ENCODE results near the gene NMNAT2. TPM values are rescaled to one million over a fixed set of nuclear protein-coding genes. Genes with fewer than 3 reads are reported as not detected.
A peak's percentile ranks its signal among the peaks of the same experiment; 100 is the strongest.

NMNAT2 gene
- total and polyA plus RNA-seq, 10 of the 15 experiments (the other 5 are each of a cell fraction or from before 2014, with no cell fraction given) = 0.02 to 2.0 (median 0.60) TPM

GRCh38 chr1:183251101-183251958 lies 166.8 kb downstream of the NMNAT2 start:
- Histone ChIP-seq H3K27me3 (replicated peaks in 1 of 2; ENCODE audit: control insufficient read depth in 2 of 2, insufficient read depth in 2 of 2, low read length in 1 of 2) (no peaks in the 10 kb centered on the region), H4K20me1 (ENCODE audit: control insufficient read depth, insufficient read depth) (no peaks in the 10 kb centered on the region), H3K36me3 (ENCODE audit: control insufficient read depth in 2 of 2, insufficient read depth in 2 of 2, low read length in 1 of 2) (no peaks in the 10 kb centered on the region), H3K9me3 (replicated peaks; ENCODE audit: control insufficient read depth, insufficient read depth, low read length) (no peaks in the 10 kb centered on the region; the same call in 1 of the 3 replicates), H3K4me1 (ENCODE audit: control insufficient read depth, insufficient read depth, low read length) (peaks cover 7% of the 10 kb centered on the region; the same call in 1 of the 2 replicates), H3K9ac (ENCODE audit: control insufficient read depth, insufficient read depth, low read length) (no peak overlapping the region), H2AFZ (ENCODE audit: control insufficient read depth, low read depth, low read length) (no peak overlapping the region), H3K27ac (ENCODE audit: control insufficient read depth, insufficient read depth) (peak overlapping the region; percentile 43; the same call in 1 of the 2 replicates), H3K4me2 (ENCODE audit: control insufficient read depth, insufficient read depth) (no peak overlapping the region; the same call in 1 of the 2 replicates), H3K79me2 (ENCODE audit: control insufficient read depth, insufficient read depth, low read length) (no peaks in the 10 kb centered on the region), H3K4me3 (no peak overlapping the region)
- in situ Hi-C loops (cut with MboI) (no loop called here), intact Hi-C loops (cut with micrococcal nuclease; ENCODE audit: unreplicated experiment) (no loop called here)
- no peak for DNase-seq (ENCODE audit: low read depth, low spot score)
- FAIRE-seq = no peak
- no TSS peak for BruUV-seq (replicated peaks)
- ChIA-PET CTCF (interaction anchor here (1.8 kb wide), 1 partner anchor 21 kb away, joined by 4 read pairs; no protein-coding TSS in a partner anchor), POLR2A (no interaction called here), RAD21 (ENCODE audit: unreplicated experiment) (interaction anchor here (0.7 kb wide), 1 partner anchor 19 kb away, joined by 3 read pairs; no protein-coding TSS in a partner anchor), SMC1A (ENCODE audit: uncharacterized antibody, unreplicated experiment) (interaction anchor here (1.0 to 1.5 kb wide), 6 partner anchors 17 to 280 kb away, joined by 3 to 6 read pairs (median 4); no protein-coding TSS in a partner anchor)
- ATAC-seq = peak; percentile 64
- WGBS (ENCODE audit: insufficient coverage, insufficient replicate concordance, low lambda C conversion rate, missing lambda C conversion rate) = 70% methylated on average over 12 of the region's 12 CpGs
- TF ChIP-seq, protein P1, sequence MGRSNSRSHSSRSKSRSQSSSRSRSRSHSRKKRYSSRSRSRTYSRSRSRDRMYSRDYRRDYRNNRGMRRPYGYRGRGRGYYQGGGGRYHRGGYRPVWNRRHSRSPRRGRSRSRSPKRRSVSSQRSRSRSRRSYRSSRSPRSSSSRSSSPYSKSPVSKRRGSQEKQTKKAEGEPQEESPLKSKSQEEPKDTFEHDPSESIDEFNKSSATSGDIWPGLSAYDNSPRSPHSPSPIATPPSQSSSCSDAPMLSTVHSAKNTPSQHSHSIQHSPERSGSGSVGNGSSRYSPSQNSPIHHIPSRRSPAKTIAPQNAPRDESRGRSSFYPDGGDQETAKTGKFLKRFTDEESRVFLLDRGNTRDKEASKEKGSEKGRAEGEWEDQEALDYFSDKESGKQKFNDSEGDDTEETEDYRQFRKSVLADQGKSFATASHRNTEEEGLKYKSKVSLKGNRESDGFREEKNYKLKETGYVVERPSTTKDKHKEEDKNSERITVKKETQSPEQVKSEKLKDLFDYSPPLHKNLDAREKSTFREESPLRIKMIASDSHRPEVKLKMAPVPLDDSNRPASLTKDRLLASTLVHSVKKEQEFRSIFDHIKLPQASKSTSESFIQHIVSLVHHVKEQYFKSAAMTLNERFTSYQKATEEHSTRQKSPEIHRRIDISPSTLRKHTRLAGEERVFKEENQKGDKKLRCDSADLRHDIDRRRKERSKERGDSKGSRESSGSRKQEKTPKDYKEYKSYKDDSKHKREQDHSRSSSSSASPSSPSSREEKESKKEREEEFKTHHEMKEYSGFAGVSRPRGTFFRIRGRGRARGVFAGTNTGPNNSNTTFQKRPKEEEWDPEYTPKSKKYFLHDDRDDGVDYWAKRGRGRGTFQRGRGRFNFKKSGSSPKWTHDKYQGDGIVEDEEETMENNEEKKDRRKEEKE (IDR thresholded peaks at IDR 0.05) = no peak
- TF ChIP-seq IRF4 (IDR thresholded peaks at IDR 0.05; ENCODE audit: low read depth, low read length) = no peak
- no peak for TF ChIP-seq SPI1 (IDR thresholded peaks at IDR 0.05; ENCODE audit: borderline replicate concordance, insufficient read depth, low read depth, low read length)
- TF ChIP-seq ZSCAN29 (IDR thresholded peaks at IDR 0.05) = no peak
- TF ChIP-seq, protein P2, sequence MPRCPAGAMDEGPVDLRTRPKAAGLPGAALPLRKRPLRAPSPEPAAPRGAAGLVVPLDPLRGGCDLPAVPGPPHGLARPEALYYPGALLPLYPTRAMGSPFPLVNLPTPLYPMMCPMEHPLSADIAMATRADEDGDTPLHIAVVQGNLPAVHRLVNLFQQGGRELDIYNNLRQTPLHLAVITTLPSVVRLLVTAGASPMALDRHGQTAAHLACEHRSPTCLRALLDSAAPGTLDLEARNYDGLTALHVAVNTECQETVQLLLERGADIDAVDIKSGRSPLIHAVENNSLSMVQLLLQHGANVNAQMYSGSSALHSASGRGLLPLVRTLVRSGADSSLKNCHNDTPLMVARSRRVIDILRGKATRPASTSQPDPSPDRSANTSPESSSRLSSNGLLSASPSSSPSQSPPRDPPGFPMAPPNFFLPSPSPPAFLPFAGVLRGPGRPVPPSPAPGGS (IDR thresholded peaks at IDR 0.05; ENCODE audit: borderline replicate concordance, insufficient read depth, low read depth, low read length, poor library complexity, severe bottlenecking) = peak; percentile 24
- peak; percentile 99 for TF ChIP-seq ZBTB33 (IDR thresholded peaks at IDR 0.05)
- no peak for TF ChIP-seq NFXL1 (IDR thresholded peaks at IDR 0.05; ENCODE audit: borderline replicate concordance)
- TF ChIP-seq CBFB (IDR thresholded peaks at IDR 0.05; ENCODE audit: low read depth) = no peak
- peak in 1 of 2 experiments; percentile 10; a peak in 1 of 4 replicates for TF ChIP-seq IKZF2 (IDR thresholded peaks at IDR 0.05)
- peak; percentile 29; the same call in 1 of the 2 replicates for TF ChIP-seq PAX5 (IDR thresholded peaks at IDR 0.05; ENCODE audit: borderline replicate concordance, low read depth, low read length)
- 0 out of 2 replicates have a peak, but pooled peaks have one; percentile 33 for TF ChIP-seq CREM (IDR thresholded peaks at IDR 0.05; ENCODE audit: low read depth)
- TF ChIP-seq MTA3 (IDR thresholded peaks at IDR 0.05; ENCODE audit: borderline replicate concordance, low read length) = no peak
- no peak for TF ChIP-seq USF1 (IDR thresholded peaks at IDR 0.05; ENCODE audit: borderline replicate concordance, extremely low read length, insufficient read depth, low read depth, low read length)
- TF ChIP-seq IKZF1 (conservative IDR thresholded peaks at IDR 0.05) = peak; percentile 29; the same call in 1 of the 2 replicates
- peak; percentile 40; the same call in 1 of the 2 replicates for TF ChIP-seq EED (IDR thresholded peaks at IDR 0.05; ENCODE audit: low read depth)

All from GM12878 (cell line).